Middle frontal gyrus (tissue), 1 donor: ENCODE measurements around the gene PXMP2.

ENCODE experiments used
- DNase-seq: peaks from one replicate; pipeline ENCODE4 v3.0.0-alpha.2; 2015; ENCODE audit warnings: low spot score; ENCODE audit errors: extremely low spot score

The PXMP2 gene

DNA sequence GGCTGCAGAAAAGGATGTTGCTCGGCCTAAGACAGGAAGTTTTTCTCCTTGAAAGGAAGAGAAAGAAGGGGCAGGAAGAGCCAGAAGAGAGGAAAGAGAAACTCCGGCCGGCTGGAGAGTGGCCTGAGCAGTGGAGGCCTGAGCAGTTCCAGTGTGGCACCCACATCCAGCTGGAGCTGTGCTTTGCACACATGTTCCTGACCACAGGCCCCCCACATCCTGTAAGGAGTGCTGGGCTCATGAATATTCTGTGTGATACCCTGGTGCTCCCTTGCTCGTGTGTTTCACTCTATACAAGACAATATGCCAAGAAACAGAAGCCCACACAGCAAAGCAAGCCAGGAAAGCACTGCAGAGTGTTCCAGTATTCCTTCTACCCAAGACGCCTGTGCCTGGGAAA lies 27.3 kb upstream of the PXMP2 start:
- DNase-seq: no peak

DNA sequence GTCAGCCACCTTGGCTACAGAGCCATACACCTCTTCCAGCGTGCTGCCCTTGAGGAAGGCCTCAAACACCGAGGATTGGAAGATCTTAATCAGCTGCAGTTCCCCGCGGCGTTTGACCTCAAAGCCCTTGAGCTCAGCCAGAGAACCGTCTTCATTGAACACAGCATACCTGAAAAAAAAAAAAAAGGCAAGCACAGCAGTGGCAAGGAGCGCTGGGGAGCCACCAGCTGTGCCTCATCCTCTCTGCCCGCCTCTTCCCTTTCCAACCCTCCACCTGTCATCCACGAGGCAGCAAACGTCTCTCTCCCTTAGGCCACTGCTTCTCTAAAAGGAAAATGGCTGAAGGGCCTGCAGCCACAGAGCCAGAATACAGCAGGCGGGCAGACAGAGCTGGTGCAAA lies 26.4 kb upstream of the PXMP2 start:
- no peak for DNase-seq

DNA sequence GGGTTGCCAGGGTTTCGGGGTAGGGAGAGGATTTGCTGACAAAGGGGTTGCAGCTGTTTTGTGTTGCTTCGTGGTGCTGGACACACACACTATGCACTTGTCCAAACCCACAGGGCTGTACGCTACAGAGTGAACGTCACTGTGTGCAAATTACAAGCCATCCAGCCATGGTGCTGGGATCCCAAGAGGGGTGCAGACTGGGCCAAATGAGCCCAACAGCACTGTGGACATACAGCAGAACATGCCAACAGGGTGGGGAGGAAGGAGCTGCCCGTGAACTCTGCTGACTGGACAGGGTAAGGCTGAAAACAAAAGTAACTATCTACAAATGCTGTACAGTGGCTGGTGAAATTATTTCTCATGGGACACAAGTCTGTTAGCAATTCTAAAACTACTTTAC lies 25.4 kb upstream of the PXMP2 start:
- no peak for DNase-seq

DNA sequence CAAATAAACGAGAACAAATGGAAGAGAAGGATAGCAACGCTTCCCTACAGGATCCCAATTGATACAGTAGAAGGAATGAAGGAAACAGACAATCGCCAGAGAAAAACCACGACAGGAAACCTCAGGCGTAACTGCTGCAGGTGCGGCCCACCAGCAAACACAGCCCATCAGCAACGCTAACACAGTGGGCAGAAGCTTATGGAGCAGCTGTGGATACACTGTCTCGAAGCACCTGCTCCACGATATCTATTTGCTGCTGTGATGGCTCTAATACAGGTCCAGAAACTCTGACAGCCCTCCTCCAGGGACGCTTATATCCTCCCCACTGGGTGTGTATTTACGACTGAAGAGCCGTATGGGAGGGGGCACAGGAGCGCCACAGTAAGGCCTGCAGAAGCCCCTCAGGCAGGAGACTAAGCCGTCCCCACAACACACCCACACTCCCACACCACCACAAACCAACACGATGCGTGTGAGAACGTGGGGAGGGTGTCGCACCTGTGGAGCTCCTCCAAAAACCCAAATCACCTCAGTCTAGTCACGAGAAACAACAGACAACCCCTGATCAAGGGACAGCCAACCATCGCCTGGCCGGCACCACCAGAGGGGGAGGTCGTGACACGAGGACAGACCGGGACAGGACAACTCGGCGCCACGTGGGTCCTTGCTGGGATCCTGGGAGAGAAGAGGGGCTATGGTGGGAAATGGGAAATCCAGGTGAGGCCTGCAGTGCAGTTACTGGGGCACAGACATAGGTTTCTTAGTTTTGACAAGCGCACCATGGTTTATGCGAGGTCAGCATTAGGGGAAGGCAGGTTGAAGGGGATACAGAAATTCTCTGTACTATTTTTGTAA lies 24.3 kb upstream of the PXMP2 start:
- no peak for DNase-seq

DNA sequence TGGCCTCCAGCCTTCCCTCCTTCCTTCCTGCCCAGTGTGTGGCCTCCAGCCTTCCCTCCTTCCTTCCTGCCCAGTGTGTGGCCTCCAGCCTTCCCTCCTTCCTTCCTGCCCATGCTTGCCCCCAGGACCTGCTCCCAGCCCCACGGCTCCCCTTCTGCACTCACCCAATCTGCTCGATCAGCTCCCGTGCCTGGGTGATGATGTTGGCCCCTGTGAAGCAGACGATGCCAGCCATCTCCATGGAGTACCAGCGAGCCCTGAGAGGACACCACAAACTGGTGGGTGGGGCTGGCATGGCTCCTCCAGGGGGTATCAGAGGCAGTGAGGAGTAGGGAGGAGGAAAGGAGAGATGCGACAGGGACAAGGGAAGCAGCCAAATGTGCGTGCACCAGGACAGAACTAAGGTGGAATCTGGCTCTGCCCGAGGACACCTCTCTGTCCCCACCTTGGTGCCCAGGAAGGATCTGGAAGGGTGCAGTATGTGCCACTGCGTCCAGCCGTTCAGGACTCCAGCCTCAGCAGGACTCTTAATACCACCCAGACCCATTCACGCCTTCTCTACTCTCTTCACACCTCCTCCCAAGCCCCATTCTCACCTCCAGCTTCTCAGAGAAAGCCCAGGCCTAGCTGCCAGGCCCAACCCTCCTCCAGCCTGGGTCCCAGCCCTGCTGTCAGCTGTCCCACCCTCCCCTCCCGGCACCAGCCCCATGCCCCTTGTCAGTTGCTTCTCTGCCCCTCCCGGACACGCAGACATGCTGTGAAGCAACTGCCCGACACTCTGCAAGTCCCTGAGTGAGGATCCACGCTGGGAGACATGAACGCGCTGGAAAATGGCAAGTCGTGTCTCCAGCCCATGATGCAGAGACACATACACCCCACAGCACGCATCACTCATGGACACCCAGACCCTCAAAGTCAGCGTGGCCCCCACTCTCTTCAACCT lies 22.9 kb upstream of the PXMP2 start:
- no peak for DNase-seq

DNA sequence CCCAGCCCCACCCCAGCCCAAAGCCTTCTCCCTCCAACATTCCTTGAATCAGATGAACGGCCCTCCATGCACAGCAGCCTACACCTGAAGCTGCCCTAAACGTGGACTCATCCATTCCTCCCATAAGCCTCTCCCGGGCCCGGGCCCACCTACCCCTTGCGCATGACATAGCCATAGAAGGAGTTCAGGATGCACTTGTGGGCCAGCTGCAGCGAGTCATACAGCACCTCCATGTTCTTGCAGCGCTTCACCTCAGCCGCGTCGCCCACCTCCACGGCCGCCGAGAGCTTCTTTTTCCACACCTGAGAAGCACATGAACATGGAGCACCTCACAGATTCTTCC lies 22.3 kb upstream of the PXMP2 start:
- no peak for DNase-seq

DNA sequence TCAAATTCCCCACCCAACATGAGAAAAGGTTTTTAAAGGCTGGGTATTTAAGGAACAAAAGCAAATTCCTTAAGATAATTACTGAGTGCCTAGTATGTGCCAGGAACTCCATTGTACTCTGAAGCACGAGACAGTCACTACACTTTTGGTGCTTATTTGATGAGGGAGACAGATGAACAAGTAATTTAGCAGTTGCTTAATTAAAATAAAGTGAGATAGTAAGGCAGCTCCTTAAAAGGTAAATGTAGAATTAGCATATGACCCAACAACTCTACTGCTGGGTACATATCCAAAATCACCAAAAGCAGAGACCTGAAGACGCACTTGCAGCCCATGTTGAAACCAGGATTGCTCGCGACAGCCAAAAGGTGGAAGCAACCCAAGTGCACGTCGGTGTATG lies 21.6 kb upstream of the PXMP2 start:
- DNase-seq: no peak

DNA sequence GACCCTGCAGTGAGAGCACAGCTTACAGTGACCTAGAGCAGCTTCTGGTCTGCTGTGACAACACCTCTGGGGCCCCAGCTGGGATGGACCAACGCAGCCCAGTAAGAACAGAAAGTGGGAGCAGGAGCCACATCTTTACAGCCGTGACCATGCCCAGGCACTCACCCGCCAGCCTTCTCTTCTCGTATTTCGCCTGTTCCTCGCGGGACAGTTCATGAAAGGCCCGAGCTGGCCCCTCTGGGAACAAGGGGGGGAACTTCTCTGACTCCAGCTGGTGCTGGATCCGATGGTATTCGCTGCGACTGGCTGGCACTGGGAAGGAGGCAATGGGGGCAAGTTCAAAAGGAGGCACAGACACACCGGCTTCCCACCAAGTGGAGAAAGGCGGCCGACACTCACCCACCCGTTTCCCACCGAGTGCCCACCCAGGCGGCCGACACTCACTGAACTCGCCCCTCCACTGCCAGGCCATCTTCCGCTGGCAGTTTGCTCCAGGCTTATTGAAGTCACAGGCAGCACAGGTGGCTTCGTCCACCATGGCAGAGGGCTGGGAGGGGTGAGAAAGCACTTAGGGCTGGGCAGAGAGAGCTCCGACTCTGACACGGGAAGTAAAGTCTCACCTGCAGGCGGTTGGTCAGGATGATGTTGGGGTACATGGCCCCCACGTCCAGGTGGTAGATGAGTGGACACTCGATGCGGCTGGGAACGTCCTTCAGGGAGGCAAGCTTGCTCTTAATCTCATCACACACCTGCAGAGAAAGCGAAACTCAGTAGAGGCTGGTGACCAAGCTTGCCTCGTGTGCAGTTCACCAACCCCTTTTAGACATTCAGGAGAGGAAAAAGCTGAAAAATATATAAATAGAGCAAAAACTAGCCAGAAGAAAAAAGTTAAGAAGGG lies 18.9 kb upstream of the PXMP2 start:
- no peak for DNase-seq

DNA sequence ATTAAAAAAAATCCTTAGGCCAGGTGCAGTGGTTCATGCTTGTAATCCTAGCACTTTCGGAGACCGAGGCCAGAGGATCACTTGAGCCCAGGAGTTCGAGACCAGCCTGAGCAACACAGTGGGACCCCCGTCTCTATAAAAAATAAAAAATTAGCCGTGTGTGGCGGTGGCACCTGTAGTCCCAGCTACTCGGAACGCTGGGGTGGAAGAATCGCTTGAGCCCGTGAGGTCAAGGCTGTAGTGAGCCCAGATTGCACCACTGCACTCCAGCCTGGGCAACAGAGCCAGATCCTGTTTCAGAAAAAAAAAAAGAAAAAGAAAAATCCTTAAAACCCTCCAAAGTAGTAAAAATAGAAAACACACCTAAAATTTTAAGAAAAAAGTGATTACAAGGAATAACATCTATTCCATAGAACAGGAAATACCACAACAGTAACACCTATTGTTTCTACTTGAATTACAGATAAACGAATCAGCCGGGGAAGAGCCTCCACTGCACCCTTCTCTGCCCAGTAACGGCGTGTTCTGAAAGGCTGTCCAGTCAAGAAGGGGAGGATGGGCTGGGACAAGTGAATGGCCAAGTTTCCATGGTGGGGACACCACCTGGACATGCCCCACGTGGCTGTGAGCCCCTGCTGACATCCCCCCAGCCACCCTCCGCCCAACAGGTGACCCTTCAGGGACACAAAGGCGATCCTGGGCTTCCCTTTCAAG lies 18.1 kb upstream of the PXMP2 start:
- no peak for DNase-seq

DNA sequence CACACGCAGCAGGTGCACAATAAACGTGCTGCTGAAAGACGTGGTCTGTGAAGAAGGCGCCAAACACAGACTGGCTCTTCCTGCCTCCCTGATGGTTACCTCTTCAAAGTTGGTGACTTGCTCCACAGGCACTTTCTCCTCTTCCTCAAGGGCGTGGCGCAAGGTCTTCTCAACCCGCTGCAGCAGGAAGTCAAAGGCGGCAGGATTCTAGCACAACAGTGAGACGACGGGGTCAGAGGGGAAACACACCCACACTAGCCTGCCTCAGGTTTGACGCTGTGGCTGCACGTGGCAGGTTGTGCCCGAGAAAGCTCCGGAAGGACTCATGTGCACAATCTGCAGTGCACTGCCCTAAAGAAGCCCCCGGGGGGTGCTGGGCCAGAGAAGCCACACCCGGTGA lies 15.3 kb upstream of the PXMP2 start:
- DNase-seq: no peak

DNA sequence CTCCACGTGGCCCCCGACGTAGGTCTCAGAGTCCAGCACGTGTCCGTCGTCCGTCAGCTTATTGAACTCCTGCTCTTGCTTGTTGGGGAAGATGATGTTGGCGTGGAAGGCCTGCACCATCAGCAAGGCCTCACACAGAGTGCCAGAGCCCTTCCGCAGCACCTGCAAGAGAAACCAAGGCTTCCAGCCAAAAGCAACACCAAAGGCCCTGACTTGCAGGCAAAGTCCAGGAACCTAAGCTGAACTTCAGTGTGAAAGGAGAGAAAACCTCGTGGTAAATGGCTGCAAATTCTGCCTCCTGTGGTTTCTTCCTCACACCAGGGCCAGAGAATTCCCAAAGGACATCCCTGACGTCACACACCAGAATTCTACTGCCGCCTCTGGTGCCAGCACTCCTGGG lies 14.7 kb upstream of the PXMP2 start:
- DNase-seq: no peak

DNA sequence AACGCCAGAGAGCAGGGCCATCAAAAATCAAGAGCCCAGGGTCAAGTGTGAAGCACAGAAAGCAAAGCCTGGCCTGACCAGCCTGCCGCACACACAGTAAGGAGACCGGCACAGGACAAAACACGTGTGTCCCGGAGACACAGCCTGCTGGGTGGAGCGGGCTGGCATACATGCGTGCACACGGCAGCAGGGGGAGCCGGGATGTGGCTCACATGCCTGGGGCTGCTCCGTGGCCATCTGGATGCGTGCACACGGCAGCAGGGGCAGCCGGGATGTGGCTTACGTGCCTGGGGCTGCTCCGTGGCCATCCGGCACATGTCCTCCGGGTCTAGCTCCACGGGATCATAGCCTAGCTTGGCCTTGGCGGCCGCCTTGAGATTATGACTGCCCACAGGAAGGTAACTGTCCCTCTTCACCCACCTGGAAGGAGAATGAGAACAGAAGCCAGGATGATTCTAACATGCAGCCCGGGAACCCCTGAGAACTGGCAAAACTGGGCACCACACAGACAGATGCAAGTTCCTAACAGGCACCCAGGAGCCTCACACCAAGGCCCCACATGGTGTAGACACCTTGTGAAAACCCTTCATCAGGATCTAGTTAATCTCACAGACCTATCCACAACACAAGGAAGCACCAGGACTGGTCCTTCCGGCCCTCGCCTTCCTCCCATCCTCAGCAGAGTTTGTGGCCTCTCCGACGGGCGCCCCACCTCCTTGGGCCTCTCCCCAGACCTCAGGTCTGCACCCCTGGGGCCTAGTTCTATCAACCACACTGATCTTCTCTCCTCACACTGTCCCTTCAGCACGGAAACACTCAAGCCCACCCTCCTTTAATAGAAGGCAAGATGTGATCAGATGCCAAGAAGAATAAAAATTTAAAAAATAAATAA lies 13.9 kb upstream of the PXMP2 start:
- DNase-seq: no peak

DNA sequence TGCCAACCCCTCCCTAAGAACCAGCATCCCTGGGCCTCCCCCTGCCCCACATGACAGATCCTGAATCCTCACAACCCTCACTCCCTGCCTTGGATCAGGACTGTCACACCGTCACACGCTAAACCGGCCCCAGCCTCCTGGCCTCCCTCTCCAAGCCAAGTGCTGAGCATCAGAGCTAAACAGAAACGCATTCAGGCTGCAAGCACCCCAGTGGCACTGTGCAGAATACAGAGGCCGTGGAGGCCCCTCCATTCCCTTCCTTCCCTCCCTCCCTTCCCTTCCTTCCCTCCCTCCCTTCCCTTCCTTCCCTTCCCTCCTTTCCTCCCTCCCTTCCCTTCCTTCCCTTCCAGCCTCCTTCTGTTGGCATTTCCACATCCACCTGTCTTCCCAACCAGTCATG lies 12.8 kb upstream of the PXMP2 start:
- DNase-seq: no peak

DNA sequence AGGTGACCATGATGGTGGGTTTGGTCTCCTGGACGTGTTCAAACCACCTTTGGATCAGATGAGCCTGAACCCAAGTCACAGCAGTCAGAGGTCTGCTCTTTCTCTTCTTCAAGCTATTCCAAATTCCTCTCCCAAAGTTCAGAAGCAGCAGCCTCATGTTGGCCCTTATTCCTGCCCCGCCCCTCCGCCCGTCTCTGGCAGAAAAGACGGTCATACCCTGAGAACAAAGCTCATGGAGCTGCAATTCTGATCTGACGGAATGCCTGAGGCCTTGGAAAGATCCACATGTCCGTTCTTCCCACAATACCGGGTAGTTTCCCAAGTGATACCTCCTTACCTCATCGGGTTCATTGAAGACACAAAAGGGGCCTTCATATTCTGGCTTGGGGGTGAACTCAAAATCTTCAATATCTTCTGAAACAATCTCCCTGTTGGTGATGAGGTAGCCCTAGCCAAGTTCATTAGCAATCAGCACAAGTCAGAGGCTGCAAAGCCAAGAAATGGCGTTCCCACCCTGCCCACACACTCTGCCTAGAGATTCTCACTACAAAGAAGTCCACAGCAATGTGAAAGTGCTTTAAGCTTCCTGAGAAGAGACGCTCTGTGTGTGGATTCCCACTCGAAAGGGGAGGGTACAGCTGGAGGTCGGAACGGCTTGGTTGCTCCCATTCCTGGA lies 11.5 kb upstream of the PXMP2 start:
- no peak for DNase-seq

DNA sequence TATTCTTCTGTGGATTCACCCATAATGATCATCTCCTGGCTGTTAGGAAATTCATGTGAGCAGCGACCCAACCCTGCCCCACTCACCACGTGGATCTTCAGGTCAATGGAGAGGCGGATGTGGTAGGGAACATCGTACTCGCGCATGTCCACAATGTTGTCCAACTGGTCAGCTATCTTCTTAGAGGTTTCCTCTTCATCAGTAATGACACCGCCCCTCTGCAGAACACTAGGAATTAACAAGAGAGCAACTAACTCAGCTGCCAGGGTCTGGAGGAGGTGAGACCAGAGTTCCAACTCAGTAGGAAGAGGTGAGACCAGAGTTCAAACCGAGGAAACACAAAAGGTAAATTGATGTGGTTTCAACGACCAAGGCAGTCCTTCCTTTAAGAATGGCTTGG lies 9.9 kb upstream of the PXMP2 start:
- no peak for DNase-seq

DNA sequence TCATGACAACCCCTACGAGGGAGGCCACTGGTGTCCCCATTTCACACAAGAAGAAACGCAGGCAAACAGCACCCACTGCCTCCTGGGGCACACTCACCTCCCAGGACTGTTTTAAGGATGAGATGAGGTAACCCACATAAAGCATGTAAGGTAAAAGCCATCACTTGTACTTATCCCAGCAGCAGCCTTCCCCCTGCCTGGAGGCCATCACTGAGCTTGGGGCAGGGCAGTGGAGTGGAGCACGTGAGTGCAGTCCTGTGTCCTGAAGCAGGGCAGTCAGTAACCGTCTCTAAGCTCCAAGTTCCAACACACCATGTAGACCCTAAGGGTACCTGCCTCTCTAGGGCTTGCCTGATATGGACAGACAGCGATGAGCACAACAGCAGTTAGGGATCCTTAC lies 2.0 kb upstream of the PXMP2 start:
- DNase-seq: no peak

DNA sequence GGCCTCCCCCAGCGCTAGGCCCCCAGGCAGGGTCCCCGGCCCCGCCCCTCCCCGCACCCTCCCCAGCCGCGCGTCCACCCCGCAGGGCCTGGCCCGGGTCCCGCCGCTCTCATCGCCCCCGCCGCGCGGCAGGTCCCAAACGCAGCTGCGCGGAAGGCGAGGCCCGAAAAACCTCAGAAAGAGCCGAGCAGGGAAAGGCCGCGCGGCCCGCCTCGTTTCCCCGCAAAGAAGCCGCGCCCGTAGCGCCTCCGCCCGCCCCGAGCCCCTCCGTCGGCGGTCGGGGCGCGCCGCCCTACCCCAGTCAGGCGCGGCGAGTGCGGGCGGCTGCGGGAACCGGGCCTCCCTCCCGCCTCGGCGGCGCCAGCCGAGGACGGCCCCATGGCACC lies 569 bp upstream of the PXMP2 start:
- DNase-seq: no peak

DNA sequence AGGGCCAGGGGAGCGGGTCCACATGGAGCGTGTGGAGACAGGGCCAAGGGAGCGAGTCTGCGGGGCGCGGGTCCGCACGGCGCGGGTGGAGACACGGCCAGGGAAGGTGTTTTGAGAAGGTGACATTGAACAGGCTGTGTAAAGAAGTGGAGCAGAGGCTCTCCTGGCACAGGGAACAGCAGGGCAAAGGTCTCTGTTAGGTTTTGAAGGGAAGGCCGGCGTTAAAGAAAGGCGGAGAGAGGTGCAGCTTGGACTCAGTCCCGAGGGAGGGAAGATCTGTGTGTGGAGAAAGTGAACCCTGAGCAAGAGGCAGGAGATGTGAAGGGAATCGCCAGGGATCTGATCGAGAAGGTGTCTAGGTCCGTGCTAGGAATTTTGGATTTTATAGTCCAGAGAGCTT lies 1.8 kb downstream of the PXMP2 start:
- DNase-seq: no peak

DNA sequence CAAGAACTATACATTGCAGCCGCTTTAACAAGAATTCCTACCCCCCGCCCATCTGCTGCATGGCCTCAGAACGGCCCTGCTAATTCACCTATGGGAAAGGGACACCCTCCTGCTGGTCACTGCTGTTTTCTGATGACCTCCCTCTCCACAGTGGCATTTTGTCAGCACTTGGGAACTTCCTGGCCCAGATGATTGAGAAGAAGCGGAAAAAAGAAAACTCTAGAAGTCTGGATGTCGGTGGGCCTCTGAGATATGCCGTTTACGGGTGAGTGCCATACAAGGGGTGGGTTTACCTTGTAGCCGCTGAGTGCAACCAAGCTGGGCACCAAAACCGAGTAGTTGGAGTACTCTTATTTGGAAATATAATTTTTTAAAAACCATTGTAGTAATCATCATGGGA lies 2.7 kb downstream of the PXMP2 start:
- DNase-seq: no peak
